ENCODE data around the gene SOX4. TPM values are rescaled to one million over a fixed set of nuclear protein-coding genes. Genes with fewer than 3 reads are reported as not detected.

The SOX4 gene
- total and polyA plus RNA-seq, 4 donors, result 8.2 to 61.4 (median 19.9) TPM

DNA sequence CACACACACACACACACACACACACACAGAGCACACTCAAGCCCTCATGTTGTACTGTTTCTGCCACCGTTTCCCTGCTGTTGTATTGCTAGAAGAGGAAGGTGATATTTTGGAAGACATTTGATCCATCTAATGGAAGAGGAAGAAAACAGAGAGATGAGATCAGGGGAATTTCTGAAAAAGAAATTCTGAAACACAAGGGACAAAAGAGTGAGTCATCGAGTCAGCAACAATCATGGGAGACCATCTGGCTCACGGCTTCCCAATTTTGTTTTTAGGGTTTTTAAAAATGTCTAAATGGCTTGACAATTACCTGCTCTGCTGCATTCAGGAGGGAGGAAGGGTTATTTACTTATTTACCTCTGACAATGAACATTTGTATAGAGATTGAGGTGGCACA lies 22.0 kb downstream of the SOX4 start:
- Histone ChIP-seq H3K27ac (ENCODE audit: low read depth in 1 of 2, low read length in 1 of 2) (no peak overlapping the region), H3K4me1 (ENCODE audit: control insufficient read depth in 5 of 5, insufficient read depth in 5 of 5, low read length in 5 of 5) (peaks cover 0 to 4% (median 0%) of the 10 kb centered on the region in 5 donors), H3K9ac (ENCODE audit: insufficient read depth in 1 of 2, low read length in 2 of 2) (no peak overlapping the region), H3K9me3 (ENCODE audit: control insufficient read depth in 4 of 4, insufficient read depth in 3 of 4, low read length in 3 of 4) (no peaks in the 10 kb centered on the region), H3K4me3 (no peak overlapping the region), H3K36me3 (ENCODE audit: control insufficient read depth in 4 of 4, insufficient read depth in 4 of 4, low read length in 4 of 4) (no peaks in the 10 kb centered on the region), H3K27me3 (ENCODE audit: control insufficient read depth in 3 of 3, insufficient read depth in 3 of 3, low read length in 2 of 3) (no peaks in the 10 kb centered on the region)
- TF ChIP-seq, protein P1, sequence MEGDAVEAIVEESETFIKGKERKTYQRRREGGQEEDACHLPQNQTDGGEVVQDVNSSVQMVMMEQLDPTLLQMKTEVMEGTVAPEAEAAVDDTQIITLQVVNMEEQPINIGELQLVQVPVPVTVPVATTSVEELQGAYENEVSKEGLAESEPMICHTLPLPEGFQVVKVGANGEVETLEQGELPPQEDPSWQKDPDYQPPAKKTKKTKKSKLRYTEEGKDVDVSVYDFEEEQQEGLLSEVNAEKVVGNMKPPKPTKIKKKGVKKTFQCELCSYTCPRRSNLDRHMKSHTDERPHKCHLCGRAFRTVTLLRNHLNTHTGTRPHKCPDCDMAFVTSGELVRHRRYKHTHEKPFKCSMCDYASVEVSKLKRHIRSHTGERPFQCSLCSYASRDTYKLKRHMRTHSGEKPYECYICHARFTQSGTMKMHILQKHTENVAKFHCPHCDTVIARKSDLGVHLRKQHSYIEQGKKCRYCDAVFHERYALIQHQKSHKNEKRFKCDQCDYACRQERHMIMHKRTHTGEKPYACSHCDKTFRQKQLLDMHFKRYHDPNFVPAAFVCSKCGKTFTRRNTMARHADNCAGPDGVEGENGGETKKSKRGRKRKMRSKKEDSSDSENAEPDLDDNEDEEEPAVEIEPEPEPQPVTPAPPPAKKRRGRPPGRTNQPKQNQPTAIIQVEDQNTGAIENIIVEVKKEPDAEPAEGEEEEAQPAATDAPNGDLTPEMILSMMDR (IDR thresholded peaks at IDR 0.05; ENCODE audit: control extremely low read depth, extremely low read depth), result no peak
- DNase-seq, result no peak
- no peak for ATAC-seq (ENCODE audit: insufficient read depth, low FRiP score)
- 53 to 60% methylated on average over 3 of the region's 3 CpGs for WGBS, 2 donors

DNA sequence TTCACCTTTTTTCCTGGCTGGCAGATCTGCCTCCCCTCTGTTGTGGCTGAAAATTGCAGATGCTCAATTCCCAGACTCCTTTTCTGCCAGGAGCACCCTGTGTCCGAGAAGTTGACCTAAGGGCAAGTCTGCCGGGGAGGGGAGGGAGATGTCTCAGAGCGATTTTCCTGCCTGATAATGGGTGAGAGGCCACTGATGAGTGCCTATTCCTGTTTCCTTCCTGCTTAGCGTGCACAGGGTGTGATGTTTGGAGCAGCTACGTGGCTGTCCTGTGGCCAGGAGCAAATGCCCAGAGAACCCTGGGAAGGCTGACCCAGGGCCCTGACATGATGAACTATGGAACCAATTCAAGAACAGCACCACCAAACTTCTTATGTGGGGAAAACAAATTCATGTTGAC lies 22.5 kb downstream of the SOX4 start:
- Histone ChIP-seq H3K4me3 (no peak overlapping the region), H3K27ac (ENCODE audit: low read depth in 1 of 2, low read length in 1 of 2) (no peak overlapping the region), H3K36me3 (ENCODE audit: control insufficient read depth in 4 of 4, insufficient read depth in 4 of 4, low read length in 4 of 4) (no peaks in the 10 kb centered on the region), H3K9me3 (ENCODE audit: control insufficient read depth in 4 of 4, insufficient read depth in 3 of 4, low read length in 3 of 4) (no peaks in the 10 kb centered on the region), H3K27me3 (ENCODE audit: control insufficient read depth in 3 of 3, insufficient read depth in 3 of 3, low read length in 2 of 3) (no peaks in the 10 kb centered on the region), H3K9ac (ENCODE audit: insufficient read depth in 1 of 2, low read length in 2 of 2) (no peak overlapping the region), H3K4me1 (ENCODE audit: control insufficient read depth in 5 of 5, insufficient read depth in 5 of 5, low read length in 5 of 5) (peaks cover 0 to 4% (median 0%) of the 10 kb centered on the region in 5 donors)
- no peak for DNase-seq
- ATAC-seq (ENCODE audit: insufficient read depth, low FRiP score), result no peak
- TF ChIP-seq, protein P1 (IDR thresholded peaks at IDR 0.05; ENCODE audit: control extremely low read depth, extremely low read depth), result no peak
- 45 to 62% methylated on average over 5 of the region's 5 CpGs for WGBS, 2 donors

DNA sequence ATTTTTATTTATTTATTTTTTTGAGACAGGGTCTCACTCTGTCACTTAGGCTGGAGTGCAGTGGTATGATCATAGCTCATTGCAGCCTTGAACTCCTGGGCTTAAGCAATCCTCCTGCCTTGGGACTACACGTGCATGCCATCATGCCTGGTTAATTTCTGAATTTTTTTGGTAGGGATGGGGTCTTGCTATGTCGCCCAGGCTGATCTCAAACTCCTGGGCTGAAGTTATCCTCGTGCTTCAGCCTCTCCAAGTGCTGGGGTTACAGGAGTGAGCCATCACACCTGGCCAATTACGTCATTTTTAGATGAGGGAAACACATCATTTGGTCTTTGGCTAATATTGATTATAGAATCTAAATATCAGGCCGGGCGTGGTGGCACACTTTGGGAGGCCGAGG lies 32.1 kb downstream of the SOX4 start:
- no peak overlapping the region for H3K9ac ChIP-seq (ENCODE audit: insufficient read depth in 1 of 2, low read length in 2 of 2)
- no peaks in the 10 kb centered on the region for H3K27me3 ChIP-seq (ENCODE audit: control insufficient read depth in 3 of 3, insufficient read depth in 3 of 3, low read length in 2 of 3)
- no peak overlapping the region for H3K27ac ChIP-seq (ENCODE audit: low read depth in 1 of 2, low read length in 1 of 2)
- TF ChIP-seq, protein P1 (IDR thresholded peaks at IDR 0.05; ENCODE audit: control extremely low read depth, extremely low read depth), result no peak
- H3K9me3 ChIP-seq (ENCODE audit: control insufficient read depth in 4 of 4, insufficient read depth in 3 of 4, low read length in 3 of 4), result no peaks in the 10 kb centered on the region
- no peaks in the 10 kb centered on the region for H3K36me3 ChIP-seq (ENCODE audit: control insufficient read depth in 4 of 4, insufficient read depth in 4 of 4, low read length in 4 of 4)
- no peak for ATAC-seq (ENCODE audit: insufficient read depth, low FRiP score)
- WGBS, 2 donors, result 81 to 88% methylated on average over 7 of the region's 7 CpGs
- H3K4me1 ChIP-seq (ENCODE audit: control insufficient read depth in 5 of 5, insufficient read depth in 5 of 5, low read length in 5 of 5), result no peaks in the 10 kb centered on the region
- no peak overlapping the region for H3K4me3 ChIP-seq
- DNase-seq, result no peak

DNA sequence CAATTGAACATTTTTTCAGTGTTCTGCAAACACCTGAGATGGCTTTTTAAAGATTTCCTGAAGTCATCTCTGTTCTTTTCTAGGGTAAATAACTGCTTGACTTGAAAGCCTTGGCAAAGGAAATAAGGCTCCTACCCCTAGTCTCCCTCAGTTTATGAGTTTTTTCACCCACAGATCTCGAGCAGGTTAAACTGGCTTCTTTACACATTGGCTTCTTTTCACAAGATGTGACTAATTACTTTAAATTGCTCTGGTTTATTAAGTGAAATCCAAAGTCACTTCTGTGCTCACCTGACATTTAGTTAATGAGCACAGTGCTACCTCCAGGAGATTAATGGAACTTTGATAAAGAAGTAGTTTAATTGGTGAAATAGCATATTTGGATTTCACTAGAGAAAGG lies 33.2 kb downstream of the SOX4 start:
- TF ChIP-seq, protein P1 (IDR thresholded peaks at IDR 0.05; ENCODE audit: control extremely low read depth, extremely low read depth), result no peak
- H3K36me3 ChIP-seq (ENCODE audit: control insufficient read depth in 4 of 4, insufficient read depth in 4 of 4, low read length in 4 of 4), result no peaks in the 10 kb centered on the region
- H3K4me1 ChIP-seq (ENCODE audit: control insufficient read depth in 5 of 5, insufficient read depth in 5 of 5, low read length in 5 of 5), result no peaks in the 10 kb centered on the region
- H3K9ac ChIP-seq (ENCODE audit: insufficient read depth in 1 of 2, low read length in 2 of 2), result no peak overlapping the region
- ATAC-seq (ENCODE audit: insufficient read depth, low FRiP score), result no peak
- no peaks in the 10 kb centered on the region for H3K9me3 ChIP-seq (ENCODE audit: control insufficient read depth in 4 of 4, insufficient read depth in 3 of 4, low read length in 3 of 4)
- no peaks in the 10 kb centered on the region for H3K27me3 ChIP-seq (ENCODE audit: control insufficient read depth in 3 of 3, insufficient read depth in 3 of 3, low read length in 2 of 3)
- H3K4me3 ChIP-seq, result no peak overlapping the region
- no peak overlapping the region for H3K27ac ChIP-seq (ENCODE audit: low read depth in 1 of 2, low read length in 1 of 2)
- no peak for DNase-seq
- 62 to 86% methylated on average over 1 of the region's 1 CpG for WGBS, 2 donors

Measured in lung (tissue), 12 donors.